BJ (cell line): ENCODE data around the gene PARP15. TPM values are rescaled to one million over a fixed set of nuclear protein-coding genes. Genes with fewer than 3 reads are reported as not detected.

Source experiments
- CTCF ChIA-PET: fragments of 350-600 bp; formaldehyde crosslinking; extraction: SDS; loops from one replicate; lab custom pipeline; 2021; ENCODE audit warnings: antibody characterized with exemption, inconsistent platforms; lab: Yijun Ruan, JAX
- POLR2A ChIA-PET: fragments of 300-600 bp; sonication (Branson Sonifier 250); formaldehyde crosslinking; extraction: SDS; loops from one replicate; lab custom pipeline; 2021; ENCODE audit warnings: antibody characterized with exemption; lab: Charles Lee
- DNase-seq: peaks from one replicate; pipeline ENCODE4 v3.0.0-alpha.2; 2011; ENCODE audit warnings: low read depth
- H3K27me3 ChIP-seq: 2 replicates; pipeline ENCODE4 v1.6.0; 2011; ENCODE audit warnings: low read length; ENCODE audit not compliant: control insufficient read depth, insufficient read depth
- H3K36me3 ChIP-seq: 2 replicates; pipeline ENCODE4 v1.5.1; 2011; ENCODE audit warnings: low read length; ENCODE audit not compliant: control insufficient read depth, insufficient read depth
- H3K4me3 ChIP-seq: 2 replicates; pipeline ENCODE4 v1.5.1; 2011; ENCODE audit warnings: low read depth, mild to moderate bottlenecking, control low read depth, low read length
- CTCF ChIP-seq: IDR thresholded peaks from 2 replicates; pipeline ENCODE4 v1.5.1; 2011; ENCODE audit warnings: low read depth, mild to moderate bottlenecking, control low read depth, inconsistent platforms, low read length, moderate library complexity; ENCODE audit not compliant: insufficient read depth
- polyA minus RNA-seq: library from RNA; depleted of rRNA, polyadenylated mRNA; stranded (reverse); fragments of >200 nt; gene quantifications from 2 replicates; pipeline ENCODE4 v1.2.3, GENCODE V29; 2011; rRNA and poly(A)+ RNA removed
- polyA plus RNA-seq: library from polyadenylated mRNA; depleted of rRNA; stranded (reverse); fragments of >200 nt; gene quantifications from 2 replicates; pipeline ENCODE4 v1.2.3, GENCODE V29; 2011; rRNA removed

PARP15 gene
- polyA plus RNA-seq (0.05 and 0.09 TPM in 2 replicates), polyA minus RNA-seq (0.09 TPM in 1 of 2 replicates, not detected in the other)

GRCh38 chr3:122577409-122578031, at the start of gene PARP15:
PARP15 (plus strand) TSS chr3:122577650; CDS start chr3:122577668, 18 bp downstream.
- H3K4me3 ChIP-seq, result peak within 1 kb of the TSS; percentile 41
- ChIA-PET CTCF (no interaction called here), POLR2A (no interaction called here)
- DNase-seq, result no peak
- 0 out of 2 replicates have a peak, but pooled peaks cover 1% of the 10 kb centered on the region for H3K36me3 ChIP-seq
- TF ChIP-seq CTCF, result no peak
- H3K27me3 ChIP-seq, result no peaks in the 10 kb centered on the region; the same call in 1 of the 2 replicates

- no peak for TF ChIP-seq CTCF
These were observed 47.3 kb upstream of the PARP15 start for GRCh38 chr3:122530164-122530563.

GRCh38 chr3:122533480-122533879, 44.0 kb upstream of the PARP15 start:
- no peak overlapping the region for H3K4me3 ChIP-seq
- H3K36me3 ChIP-seq, result peaks cover 7% of the 10 kb centered on the region
- H3K27me3 ChIP-seq, result no peaks in the 10 kb centered on the region
- no peak for DNase-seq
- ChIA-PET CTCF (interaction anchor here (0.7 kb wide), 1 partner anchor 18 kb away, joined by 3 read pairs; no protein-coding TSS in a partner anchor), POLR2A (no interaction called here)
- TF ChIP-seq CTCF, result no peak

More at GRCh38 chr3:122530164-122530563, 47.3 kb upstream of the PARP15 start:
- DNase-seq, result no peak
- H3K4me3 ChIP-seq, result no peak overlapping the region
- H3K27me3 ChIP-seq, result no peaks in the 10 kb centered on the region
- ChIA-PET POLR2A (no interaction called here), CTCF (no interaction called here)
- H3K36me3 ChIP-seq, result peaks cover 5% of the 10 kb centered on the region

- DNase-seq, result peak; percentile 57
- Histone ChIP-seq H3K27me3 (no peaks in the 10 kb centered on the region), H3K36me3 (peaks cover 7% of the 10 kb centered on the region), H3K4me3 (no peak overlapping the region)
- ChIA-PET POLR2A (no interaction called here), CTCF (interaction anchor here (0.7 kb wide), 1 partner anchor 18 kb away, joined by 3 read pairs; no protein-coding TSS in a partner anchor)
- no peak for TF ChIP-seq CTCF
These were observed 43.5 kb upstream of the PARP15 start for GRCh38 chr3:122533931-122534334.

- peaks cover 7% of the 10 kb centered on the region for H3K36me3 ChIP-seq
- POLR2A ChIA-PET, result interaction anchor here (0.7 kb wide), 1 partner anchor 15 kb away, joined by 4 read pairs; no protein-coding TSS in a partner anchor
- DNase-seq, result no peak
- no peaks in the 10 kb centered on the region for H3K27me3 ChIP-seq
- H3K4me3 ChIP-seq, result no peak overlapping the region
- CTCF ChIA-PET, result no interaction called here
- TF ChIP-seq CTCF, result no peak
These were observed 41.4 kb upstream of the PARP15 start for GRCh38 chr3:122535964-122536631.
